IMR-90 (cell line): ENCODE results near the gene PTPRK. TPM values are rescaled to one million over a fixed set of nuclear protein-coding genes. Genes with fewer than 3 reads are reported as not detected.

Source experiments
- ATAC-seq: fragments of 200-7000 bp; cut with Tn5 transposase; 2 replicates; pipeline ENCODE4 v1.9.1; 2020; ENCODE audit warnings: low read depth, mild to moderate bottlenecking, moderate library complexity
- BruUV-seq: library from RNA; stranded (reverse); fragments of 400-500 nt; replicated peaks from 2 replicates; lab custom pipeline; 2021; lab: Mats Ljungman, UMichigan
- CTCF ChIA-PET: fragments of 300-600 bp; formaldehyde crosslinking; extraction: SDS; loops from one replicate; lab custom pipeline; 2021; ENCODE audit warnings: antibody characterized with exemption; lab: Yijun Ruan, JAX
- POLR2A ChIA-PET: fragments of 300-600 bp; sonication (Branson Sonifier 250); formaldehyde crosslinking; loops from one replicate; lab custom pipeline; 2022; ENCODE audit warnings: antibody characterized with exemption; ENCODE audit not compliant: unreplicated experiment; lab: Charles Lee
- DNase-seq: peaks from one replicate; pipeline ENCODE4 v3.0.0; 2013
- H2AFZ ChIP-seq: replicated peaks from 2 replicates; pipeline ENCODE3; 2013; ENCODE audit warnings: low read length, mild to moderate bottlenecking; ENCODE audit not compliant: poor library complexity
- H2AK5ac ChIP-seq: 2 replicates; pipeline ENCODE4 v1.6.1; 2013; ENCODE audit warnings: low read depth, low read length, inconsistent platforms
- H2AK9ac ChIP-seq: replicated peaks from 2 replicates; pipeline ENCODE3; 2013; ENCODE audit warnings: mild to moderate bottlenecking, low read depth, low read length, moderate library complexity; ENCODE audit not compliant: poor library complexity
- H2BK120ac ChIP-seq: 2 replicates; pipeline ENCODE4 v1.6.1; 2013; ENCODE audit warnings: low read depth, low read length, inconsistent platforms
- H2BK15ac ChIP-seq: 3 replicates; pipeline ENCODE4 v1.6.1; 2013; ENCODE audit warnings: low read depth, low read length, inconsistent platforms
- H2BK20ac ChIP-seq: 2 replicates; pipeline ENCODE4 v1.6.1; 2013; ENCODE audit warnings: low read depth, mild to moderate bottlenecking, inconsistent platforms, low read length, moderate library complexity
- H2BK5ac ChIP-seq: 2 replicates; pipeline ENCODE4 v1.6.1; 2013; ENCODE audit warnings: mild to moderate bottlenecking, low read depth, low read length, inconsistent platforms; ENCODE audit not compliant: poor library complexity, severe bottlenecking
- H3K14ac ChIP-seq: replicated peaks from 2 replicates; pipeline ENCODE4 v1.6.1; 2013; ENCODE audit warnings: low read depth, low read length, inconsistent platforms
- H3K18ac ChIP-seq: 2 replicates; pipeline ENCODE4 v1.6.1; 2013; ENCODE audit warnings: low read depth, low read length, control low read depth
- H3K23ac ChIP-seq: 2 replicates; pipeline ENCODE4 v1.6.1; 2013; ENCODE audit warnings: low read depth, low read length, inconsistent platforms
- H3K27ac ChIP-seq: 2 replicates; pipeline ENCODE4 v1.5.1; 2013; ENCODE audit warnings: mild to moderate bottlenecking, control low read depth, low read length; ENCODE audit not compliant: insufficient read depth
- H3K27me3 ChIP-seq: 2 replicates; pipeline ENCODE4 v1.6.1; 2013; ENCODE audit warnings: low read length; ENCODE audit not compliant: control insufficient read depth, insufficient read depth
- H3K36me3 ChIP-seq: 2 replicates; pipeline ENCODE4 v1.6.1; 2013; ENCODE audit warnings: low read length, mixed read lengths; ENCODE audit not compliant: control insufficient read depth, insufficient read depth
- H3K4ac ChIP-seq: 2 replicates; pipeline ENCODE4 v1.6.1; 2013; ENCODE audit warnings: low read depth, low read length, inconsistent platforms
- H3K4me1 ChIP-seq: 2 replicates; pipeline ENCODE4 v1.6.1; 2013; ENCODE audit warnings: low read length, mixed read lengths; ENCODE audit not compliant: control insufficient read depth, insufficient read depth
- H3K4me2 ChIP-seq: 2 replicates; pipeline ENCODE4 v1.6.1; 2013; ENCODE audit warnings: low read depth, mild to moderate bottlenecking, control low read depth, low read length, moderate library complexity
- H3K4me3 ChIP-seq: 2 replicates; pipeline ENCODE4 v1.5.1; 2013; ENCODE audit warnings: low read depth, mild to moderate bottlenecking, control low read depth, low read length, moderate library complexity; ENCODE audit not compliant: insufficient read depth
- H3K56ac ChIP-seq: 2 replicates; pipeline ENCODE4 v1.6.1; 2013; ENCODE audit warnings: low read length, inconsistent platforms; ENCODE audit not compliant: insufficient read depth; ENCODE audit errors: extremely low read depth
- H3K79me1 ChIP-seq, 2 experiments: 2 replicates each; pipeline ENCODE4 v1.6.1; 2013; ENCODE audit warnings: low read length in 2 of 2, inconsistent platforms in 1 of 2, low read depth in 1 of 2
- H3K9ac ChIP-seq: 2 replicates; pipeline ENCODE4 v1.6.1; 2013; ENCODE audit warnings: low read depth, low read length, control low read depth
- H3K9me1 ChIP-seq: 2 replicates; pipeline ENCODE4 v1.6.1; 2013; ENCODE audit warnings: low read length, inconsistent platforms; ENCODE audit not compliant: insufficient read depth
- H3K9me3 ChIP-seq: 2 replicates; pipeline ENCODE4 v1.6.1; 2013; ENCODE audit warnings: low read length; ENCODE audit not compliant: control insufficient read depth, insufficient read depth
- H4K20me1 ChIP-seq: 2 replicates; pipeline ENCODE4 v1.6.1; 2013; ENCODE audit warnings: low read length, inconsistent platforms; ENCODE audit not compliant: insufficient read depth
- H4K5ac ChIP-seq: 2 replicates; pipeline ENCODE4 v1.6.1; 2013; ENCODE audit warnings: mild to moderate bottlenecking, low read depth, low read length, control low read depth
- H4K8ac ChIP-seq, 2 experiments: 2 replicates each; pipeline ENCODE4 v1.6.1; 2013; ENCODE audit warnings: low read depth in 2 of 2, low read length in 2 of 2, control low read depth in 1 of 2, inconsistent platforms in 1 of 2
- H4K91ac ChIP-seq: 2 replicates; pipeline ENCODE4 v1.6.1; 2013; ENCODE audit warnings: low read depth, low read length, inconsistent platforms; ENCODE audit not compliant: insufficient read depth
- CEBPB ChIP-seq: IDR thresholded peaks from 2 replicates; pipeline ENCODE4 v1.6.1; 2012; ENCODE audit warnings: low read depth, low read length, improper control_type of control experiment
- CHD1 ChIP-seq: IDR thresholded peaks from 2 replicates; pipeline ENCODE4 v1.6.1; 2012; ENCODE audit warnings: low read depth, low read length, improper control_type of control experiment
- WGBS, 2 experiments: methylation state at CpG; one replicate each; pipeline versions ENCODE4 v1.1.5 to v1.1.7; 2013; ENCODE audit warnings: missing lambda C conversion rate in 2 of 2; ENCODE audit not compliant: insufficient read length in 1 of 2; ENCODE audit errors: extremely low coverage in 2 of 2; 5-methylcytosine and 5-hydroxymethylcytosine counted together
- dilution Hi-C: fragments of 300-500 bp; cut with HindIII; formaldehyde crosslinking; loops from one replicate; pipeline ENCODE4 v1.14.3; 2018; ENCODE audit warnings: low sequenced_read_pairs; ENCODE audit not compliant: unreplicated experiment
- in situ Hi-C: fragments of 300-500 bp; cut with MboI; formaldehyde crosslinking; loops from 3 replicates; pipeline ENCODE4 v1.14.3; 2019; ENCODE audit warnings: low sequenced_read_pairs, inconsistent platforms, mixed read lengths
- intact Hi-C: fragments of 100-400 bp; cut with micrococcal nuclease; formaldehyde crosslinking; loops from 2 replicates; pipeline ENCODE4 v1.10.0; 2022
- polyA plus RNA-seq, 3 experiments: library from polyadenylated mRNA; depleted of rRNA; stranded (reverse); fragments of >200 nt; gene quantifications; 2 replicates each; pipeline ENCODE4 v1.2.3, GENCODE V29; 2012; ENCODE audit warnings: low replicate concordance in 1 of 3
- total RNA-seq: library from RNA; depleted of rRNA; stranded (reverse); fragments of >200 nt; gene quantifications from 2 replicates; pipeline ENCODE4 v1.2.3, GENCODE V29; 2012

The PTPRK gene
- total and polyA plus RNA-seq, 2 of the 4 experiments (the other 2 are of a cell fraction): 18.0 to 80.8 TPM

DNA sequence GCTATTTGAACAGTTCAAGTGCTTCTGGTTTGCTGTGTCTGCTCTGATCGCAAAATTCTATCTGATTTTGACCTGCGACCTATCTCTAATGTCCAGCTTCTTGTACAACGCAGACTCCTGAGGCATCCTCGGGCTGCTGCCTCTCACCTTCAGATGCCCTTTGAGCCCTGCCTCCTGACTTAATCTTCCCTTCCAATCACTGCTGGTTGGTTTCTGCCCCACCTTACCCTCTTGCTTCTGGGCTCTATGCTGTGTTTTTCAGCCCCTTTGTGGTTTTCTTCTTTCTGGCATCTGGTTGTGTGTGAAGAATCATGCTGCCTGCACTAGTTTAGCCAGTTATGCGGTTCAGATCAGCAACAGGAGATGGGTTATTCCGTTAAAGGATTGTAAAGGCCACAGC, 488.4 kb downstream of the PTPRK start:
- intact Hi-C loops: no loop called here
- Histone ChIP-seq H2AK9ac (no peak overlapping the region), H3K4me3 (no peak overlapping the region), H3K9me1 (peaks cover 10% of the 10 kb centered on the region), H3K79me1 (0 out of 4 replicates have a peak, but pooled peaks cover 0 to 7% of the 10 kb centered on the region in 2 experiments), H2AFZ (no peak overlapping the region), H3K9ac (no peak overlapping the region), H3K4me1 (peaks cover 2% of the 10 kb centered on the region; the same call in 1 of the 2 replicates), H3K4ac (no peak overlapping the region), H3K4me2 (no peak overlapping the region), H3K23ac (no peak overlapping the region), H4K20me1 (no peaks in the 10 kb centered on the region), H2BK120ac (no peak overlapping the region), H2AK5ac (no peak overlapping the region), H4K91ac (no peak overlapping the region), H3K9me3 (no peaks in the 10 kb centered on the region), H3K14ac (no peak overlapping the region), H3K56ac (no peak overlapping the region), H3K27me3 (no peaks in the 10 kb centered on the region), H2BK20ac (no peak overlapping the region), H4K8ac (no peak overlapping the region), H3K36me3 (peaks cover 1% of the 10 kb centered on the region; the same call in 1 of the 2 replicates), H4K5ac (no peak overlapping the region), H3K27ac (no peak overlapping the region), H2BK5ac (no peak overlapping the region), H3K18ac (no peak overlapping the region), H2BK15ac (no peak overlapping the region)
- POLR2A ChIA-PET: no interaction called here
- CTCF ChIA-PET: interaction anchor here (0.8 kb wide), 1 partner anchor 315 kb away, joined by 3 read pairs; no protein-coding TSS in a partner anchor
- DNase-seq: no peak
- dilution Hi-C loops: no loop called here
- ATAC-seq: no peak
- no CpG with 5 or more reads among the region's 6 CpGs for WGBS, 2 experiments
- TF ChIP-seq CEBPB: no peak
- no peak for TF ChIP-seq CHD1
- BruUV-seq: no TSS peak
- in situ Hi-C loops: no loop called here
